GM12878 (cell line): ENCODE results near the gene VPS8. TPM values are rescaled to one million over a fixed set of nuclear protein-coding genes. Genes with fewer than 3 reads are reported as not detected.

Source experiments
- ATAC-seq: fragments of 200-7000 bp; cut with Tn5 transposase; 3 replicates; pipeline ENCODE4 v1.9.1; 2020; ENCODE audit warnings: mild to moderate bottlenecking, moderate library complexity
- BruUV-seq: library from RNA; stranded (reverse); fragments of 400-500 nt; replicated peaks from 2 replicates; lab custom pipeline; 2021; lab: Mats Ljungman, UMichigan
- CTCF ChIA-PET: fragments of 300-600 bp; sonication (Branson Sonifier 250); formaldehyde crosslinking; extraction: SDS; loops from one replicate; lab custom pipeline; 2021; ENCODE audit warnings: inconsistent platforms; lab: Yijun Ruan, JAX
- POLR2A ChIA-PET: fragments of 350-600 bp; formaldehyde crosslinking; extraction: SDS; loops from one replicate; lab custom pipeline; 2021; ENCODE audit warnings: inconsistent platforms; lab: Charles Lee
- RAD21 ChIA-PET: fragments of 300-600 bp; sonication (Branson Sonifier 250); formaldehyde crosslinking; loops from one replicate; lab custom pipeline; 2023; ENCODE audit warnings: antibody characterized with exemption; ENCODE audit not compliant: unreplicated experiment; lab: Charles Lee
- SMC1A ChIA-PET: fragments of 300-600 bp; sonication (Branson Sonifier 250); formaldehyde crosslinking; loops from one replicate; lab custom pipeline; 2023; ENCODE audit not compliant: unreplicated experiment, uncharacterized antibody; lab: Charles Lee
- DNase-seq: peaks from one replicate; pipeline ENCODE4 v3.0.0-alpha.2; 2011; ENCODE audit warnings: low read depth, low spot score
- FAIRE-seq: peaks from 3 replicates; lab custom pipeline; 2011; peaks lifted over from hg19 to GRCh38; lab: Jason Lieb, UNC
- H2AFZ ChIP-seq: 2 replicates; pipeline ENCODE4 v1.6.0; 2011; ENCODE audit warnings: low read depth, low read length, control low read depth; ENCODE audit not compliant: control insufficient read depth
- H3K27ac ChIP-seq: 2 replicates; pipeline ENCODE4 v1.5.1; 2011; ENCODE audit warnings: control low read depth; ENCODE audit not compliant: control insufficient read depth, insufficient read depth
- H3K27me3 ChIP-seq, 2 experiments: replicated peaks in 1 of 2; 2 replicates each; pipeline versions ENCODE4 v1.6.0 to v1.6.1; 2011; ENCODE audit warnings: low read length in 1 of 2; ENCODE audit not compliant: control insufficient read depth in 2 of 2, insufficient read depth in 2 of 2
- H3K36me3 ChIP-seq, 2 experiments: 2 replicates each; pipeline ENCODE4 v1.5.1; 2011; ENCODE audit warnings: low read length in 1 of 2; ENCODE audit not compliant: control insufficient read depth in 2 of 2, insufficient read depth in 2 of 2
- H3K4me1 ChIP-seq: 2 replicates; pipeline ENCODE4 v1.6.1; 2011; ENCODE audit warnings: mild to moderate bottlenecking, low read length, moderate library complexity, mixed read lengths; ENCODE audit not compliant: control insufficient read depth, insufficient read depth
- H3K4me2 ChIP-seq: 2 replicates; pipeline ENCODE4 v1.6.0; 2011; ENCODE audit warnings: control low read depth; ENCODE audit not compliant: control insufficient read depth, insufficient read depth
- H3K4me3 ChIP-seq: fragments of 200-600 bp; sonication (generic); 2 replicates; pipeline ENCODE4 v1.5.1; 2016
- H3K79me2 ChIP-seq: 2 replicates; pipeline ENCODE4 v1.6.0; 2011; ENCODE audit warnings: low read length; ENCODE audit not compliant: control insufficient read depth, insufficient read depth
- H3K9ac ChIP-seq: 2 replicates; pipeline ENCODE4 v1.8.0; 2011; ENCODE audit warnings: low read length, control low read depth, mixed read lengths; ENCODE audit not compliant: control insufficient read depth, insufficient read depth
- H3K9me3 ChIP-seq: replicated peaks from 3 replicates; pipeline ENCODE4 v1.5.1; 2011; ENCODE audit warnings: mild to moderate bottlenecking, low read length; ENCODE audit not compliant: control insufficient read depth, insufficient read depth
- H4K20me1 ChIP-seq: 2 replicates; pipeline ENCODE4 v1.6.0; 2011; ENCODE audit not compliant: control insufficient read depth, insufficient read depth
- CBX5 ChIP-seq: sonication (generic); IDR thresholded peaks from 2 replicates; pipeline ENCODE4 v1.6.1; 2016; ENCODE audit warnings: low read depth, moderate library complexity, mild to moderate bottlenecking, inconsistent platforms
- CREM ChIP-seq: IDR thresholded peaks from 2 replicates; pipeline ENCODE4 v1.6.1; 2014; ENCODE audit warnings: antibody characterized with exemption, low read depth
- HDAC6 ChIP-seq: fragments of 200-600 bp; sonication (generic); IDR thresholded peaks from one replicate; pipeline ENCODE4 v1.8.0; 2017; ENCODE audit warnings: antibody characterized with exemption; ENCODE audit not compliant: unreplicated experiment
- HDGF ChIP-seq: fragments of 450-650 bp; IDR thresholded peaks from 2 replicates; pipeline ENCODE4 v1.6.1; 2016; ENCODE audit warnings: antibody characterized with exemption
- HSF1 ChIP-seq: fragments of 150-350 bp; IDR thresholded peaks from 2 replicates; pipeline ENCODE4 v1.6.1; 2014; ENCODE audit warnings: mild to moderate bottlenecking, low read depth, low read length
- IRF4 ChIP-seq: IDR thresholded peaks from 2 replicates; pipeline ENCODE4 v1.6.1; 2011; ENCODE audit warnings: low read depth, low read length
- JUNB ChIP-seq: IDR thresholded peaks from 2 replicates; pipeline ENCODE4 v1.6.1; 2016; ENCODE audit warnings: antibody characterized with exemption, mild to moderate bottlenecking
- KDM1A ChIP-seq: fragments of 200-600 bp; sonication (generic); IDR thresholded peaks from 2 replicates; pipeline ENCODE4 v1.6.1; 2016; ENCODE audit warnings: borderline replicate concordance
- LARP7 ChIP-seq: fragments of 450-650 bp; IDR thresholded peaks from 2 replicates; pipeline ENCODE4 v1.6.1; 2017; ENCODE audit warnings: mild to moderate bottlenecking
- NFYA ChIP-seq: IDR thresholded peaks from 2 replicates; pipeline ENCODE4 v1.6.1; 2011; ENCODE audit warnings: low read depth, mild to moderate bottlenecking, low read length, improper control_type of control experiment, borderline replicate concordance
- PAX8 ChIP-seq: fragments of 450-650 bp; IDR thresholded peaks from 2 replicates; pipeline ENCODE4 v1.6.1; 2017; ENCODE audit warnings: mild to moderate bottlenecking, moderate library complexity
- POU2F2 ChIP-seq: IDR thresholded peaks from 3 replicates; pipeline ENCODE4 v1.6.1; 2011; ENCODE audit warnings: low read depth, mild to moderate bottlenecking, low read length, borderline replicate concordance
- RUNX3 ChIP-seq: IDR thresholded peaks from 2 replicates; pipeline ENCODE4 v1.6.1; 2012; ENCODE audit warnings: low read length, inconsistent platforms
- SMC3 ChIP-seq: IDR thresholded peaks from 2 replicates; pipeline ENCODE4 v1.6.1; 2011; ENCODE audit warnings: low read length, improper control_type of control experiment, borderline replicate concordance
- SRF ChIP-seq, 2 experiments: IDR thresholded peaks; 2 replicates each; pipeline ENCODE4 v1.6.1; 2011; ENCODE audit warnings: low read depth in 2 of 2, low read length in 2 of 2, mild to moderate bottlenecking in 1 of 2, moderate library complexity in 1 of 2
- STAT1 ChIP-seq: fragments of 450-650 bp; conservative IDR thresholded peaks from 2 replicates; pipeline ENCODE4 v1.6.1; 2014; ENCODE audit warnings: antibody characterized with exemption, mild to moderate bottlenecking
- TCF7 ChIP-seq: IDR thresholded peaks from 2 replicates; pipeline ENCODE4 v1.6.1; 2014; ENCODE audit warnings: antibody characterized with exemption, borderline replicate concordance
- WGBS: methylation state at CpG from one replicate; pipeline ENCODE4 v1.1.6; 2016; ENCODE audit warnings: low lambda C conversion rate; ENCODE audit not compliant: insufficient replicate concordance, insufficient coverage; ENCODE audit errors: missing lambda C conversion rate; 5-methylcytosine and 5-hydroxymethylcytosine counted together
- in situ Hi-C: fragments of 300-500 bp; cut with MboI; formaldehyde crosslinking; loops from 9 replicates; pipeline ENCODE4 v1.14.3; 2018; ENCODE audit warnings: mixed read lengths
- intact Hi-C: fragments of 100-400 bp; cut with micrococcal nuclease; formaldehyde crosslinking; loops from one replicate; pipeline ENCODE4 v1.14.2; 2022; ENCODE audit not compliant: unreplicated experiment
- polyA plus RNA-seq, 11 experiments: library from polyadenylated mRNA; depleted of rRNA in 4 of 11; unstranded in 6 of 11; stranded (reverse) in 5 of 11; fragments of >200 nt; fragmentation: Nextera tagmentation in 4 of 11; fragmentation: Illumina TruSeq in 1 of 11; extraction: Ambion mirVana in 4 of 11; extraction: Trizol in 1 of 11; gene quantifications; 1 replicate in 1 of 11; 2 replicates in 10 of 11; pipeline versions ENCODE4 v1.2.1 to v1.2.3, GENCODE V29; 2011 to 2016; ENCODE audit warnings: inconsistent platforms in 2 of 11, missing spikeins in 2 of 11, low read depth in 1 of 11
- total RNA-seq, 4 experiments: library from RNA; depleted of rRNA in 3 of 4; stranded (reverse); fragments of >200 nt in 3 of 4; fragmentation: Illumina TruSeq in 1 of 4; extraction: Trizol in 1 of 4; gene quantifications; 2 replicates each; pipeline versions ENCODE4 v1.2.1 to v1.2.3, GENCODE V29; 2013 to 2021
- TF ChIP-seq, protein P1 (sequence below): IDR thresholded peaks from 2 replicates; pipeline ENCODE4 v1.6.1; 2012; ENCODE audit warnings: low read depth, low read length, improper control_type of control experiment
- TF ChIP-seq, protein P2 (sequence below): IDR thresholded peaks from 2 replicates; pipeline ENCODE4 v1.6.1; 2012; ENCODE audit warnings: improper control_type of control experiment, low read depth, low read length; ENCODE audit not compliant: insufficient replicate concordance

VPS8 gene
- total and polyA plus RNA-seq, 10 of the 15 experiments (the other 5 are each of a cell fraction or from before 2014, with no cell fraction given), result 8.9 to 34.7 (median 20.9) TPM

DNA sequence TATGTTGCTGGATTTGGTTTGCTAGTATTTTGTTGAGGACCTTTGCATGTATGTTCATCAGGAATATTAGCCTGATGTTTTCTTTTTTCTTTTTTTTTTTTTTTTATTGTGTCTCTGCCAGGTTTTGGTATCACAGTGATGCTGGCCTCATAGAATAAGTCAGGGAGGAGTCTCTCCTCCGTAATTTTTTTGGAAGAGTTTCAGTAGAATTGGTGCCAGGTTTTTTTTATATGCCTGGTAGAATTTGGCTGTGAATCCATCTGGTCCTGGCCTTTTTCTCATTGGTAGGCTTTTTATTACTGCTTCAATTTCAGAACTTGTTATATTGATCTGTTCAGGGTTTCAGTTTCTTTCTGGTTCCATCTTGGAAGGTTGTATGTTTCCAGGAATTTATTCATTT lies 165.8 kb downstream of the VPS8 start (continued):
- TF ChIP-seq JUNB, result no peak
- no peak for TF ChIP-seq STAT1
- no peak for TF ChIP-seq SMC3
- no peak for TF ChIP-seq PAX8
- TF ChIP-seq LARP7, result no peak
- TF ChIP-seq, protein P1, sequence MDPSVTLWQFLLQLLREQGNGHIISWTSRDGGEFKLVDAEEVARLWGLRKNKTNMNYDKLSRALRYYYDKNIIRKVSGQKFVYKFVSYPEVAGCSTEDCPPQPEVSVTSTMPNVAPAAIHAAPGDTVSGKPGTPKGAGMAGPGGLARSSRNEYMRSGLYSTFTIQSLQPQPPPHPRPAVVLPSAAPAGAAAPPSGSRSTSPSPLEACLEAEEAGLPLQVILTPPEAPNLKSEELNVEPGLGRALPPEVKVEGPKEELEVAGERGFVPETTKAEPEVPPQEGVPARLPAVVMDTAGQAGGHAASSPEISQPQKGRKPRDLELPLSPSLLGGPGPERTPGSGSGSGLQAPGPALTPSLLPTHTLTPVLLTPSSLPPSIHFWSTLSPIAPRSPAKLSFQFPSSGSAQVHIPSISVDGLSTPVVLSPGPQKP, result no peak

DNA sequence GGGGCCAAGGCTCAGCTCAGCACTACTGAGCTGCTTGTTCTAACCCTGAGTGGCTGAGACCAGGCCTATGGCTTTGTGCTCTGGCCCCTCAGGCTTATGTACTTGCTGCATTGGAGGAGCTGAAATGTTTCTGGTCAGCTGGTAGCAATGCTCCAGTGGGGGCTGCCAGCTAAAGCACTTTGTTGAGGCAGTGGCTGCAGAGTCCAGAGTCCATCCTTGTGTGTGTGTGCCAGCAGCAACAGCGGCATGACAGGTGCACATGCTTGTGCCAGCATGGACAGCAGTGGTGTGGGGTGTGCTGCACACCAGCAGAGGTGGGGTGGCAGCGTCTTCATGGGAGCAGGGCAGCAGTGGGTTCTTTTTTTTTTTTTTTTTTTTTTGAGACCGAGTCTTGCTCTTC lies 169.1 kb downstream of the VPS8 start:
- BruUV-seq, result no TSS peak
- Histone ChIP-seq H3K9me3 (no peaks in the 10 kb centered on the region), H3K27ac (no peak overlapping the region), H3K79me2 (no peaks in the 10 kb centered on the region), H3K27me3 (no peaks in the 10 kb centered on the region), H3K4me2 (no peak overlapping the region), H3K36me3 (no peaks in the 10 kb centered on the region; a peak in 2 of 4 replicates), H4K20me1 (no peaks in the 10 kb centered on the region), H3K9ac (no peak overlapping the region), H3K4me1 (no peaks in the 10 kb centered on the region), H3K4me3 (no peak overlapping the region), H2AFZ (no peak overlapping the region)
- ATAC-seq, result no peak
- DNase-seq, result no peak
- SMC1A ChIA-PET, result no interaction called here
- WGBS, result 100% methylated on average over 2 of the region's 3 CpGs
- no peak for FAIRE-seq
- in situ Hi-C loops, result no loop called here
- intact Hi-C loops, result no loop called here
- RAD21 ChIA-PET, result no interaction called here
- POLR2A ChIA-PET, result interaction anchor here (0.7 kb wide), 1 partner anchor 197 kb away, joined by 3 read pairs; no protein-coding TSS in a partner anchor
- CTCF ChIA-PET, result no interaction called here
- no peak for TF ChIP-seq NFYA
- no peak for TF ChIP-seq HDAC6
- TF ChIP-seq CBX5, result no peak
- no peak for TF ChIP-seq KDM1A
- no peak for TF ChIP-seq TCF7
- TF ChIP-seq SRF (IDR thresholded peaks at IDR 0.05; ENCODE audit: low read depth in 2 of 2, low read length in 2 of 2), result no peak
- TF ChIP-seq RUNX3, result no peak
- no peak for TF ChIP-seq IRF4
- no peak for TF ChIP-seq POU2F2
- no peak for TF ChIP-seq HDGF
- TF ChIP-seq, protein P2, sequence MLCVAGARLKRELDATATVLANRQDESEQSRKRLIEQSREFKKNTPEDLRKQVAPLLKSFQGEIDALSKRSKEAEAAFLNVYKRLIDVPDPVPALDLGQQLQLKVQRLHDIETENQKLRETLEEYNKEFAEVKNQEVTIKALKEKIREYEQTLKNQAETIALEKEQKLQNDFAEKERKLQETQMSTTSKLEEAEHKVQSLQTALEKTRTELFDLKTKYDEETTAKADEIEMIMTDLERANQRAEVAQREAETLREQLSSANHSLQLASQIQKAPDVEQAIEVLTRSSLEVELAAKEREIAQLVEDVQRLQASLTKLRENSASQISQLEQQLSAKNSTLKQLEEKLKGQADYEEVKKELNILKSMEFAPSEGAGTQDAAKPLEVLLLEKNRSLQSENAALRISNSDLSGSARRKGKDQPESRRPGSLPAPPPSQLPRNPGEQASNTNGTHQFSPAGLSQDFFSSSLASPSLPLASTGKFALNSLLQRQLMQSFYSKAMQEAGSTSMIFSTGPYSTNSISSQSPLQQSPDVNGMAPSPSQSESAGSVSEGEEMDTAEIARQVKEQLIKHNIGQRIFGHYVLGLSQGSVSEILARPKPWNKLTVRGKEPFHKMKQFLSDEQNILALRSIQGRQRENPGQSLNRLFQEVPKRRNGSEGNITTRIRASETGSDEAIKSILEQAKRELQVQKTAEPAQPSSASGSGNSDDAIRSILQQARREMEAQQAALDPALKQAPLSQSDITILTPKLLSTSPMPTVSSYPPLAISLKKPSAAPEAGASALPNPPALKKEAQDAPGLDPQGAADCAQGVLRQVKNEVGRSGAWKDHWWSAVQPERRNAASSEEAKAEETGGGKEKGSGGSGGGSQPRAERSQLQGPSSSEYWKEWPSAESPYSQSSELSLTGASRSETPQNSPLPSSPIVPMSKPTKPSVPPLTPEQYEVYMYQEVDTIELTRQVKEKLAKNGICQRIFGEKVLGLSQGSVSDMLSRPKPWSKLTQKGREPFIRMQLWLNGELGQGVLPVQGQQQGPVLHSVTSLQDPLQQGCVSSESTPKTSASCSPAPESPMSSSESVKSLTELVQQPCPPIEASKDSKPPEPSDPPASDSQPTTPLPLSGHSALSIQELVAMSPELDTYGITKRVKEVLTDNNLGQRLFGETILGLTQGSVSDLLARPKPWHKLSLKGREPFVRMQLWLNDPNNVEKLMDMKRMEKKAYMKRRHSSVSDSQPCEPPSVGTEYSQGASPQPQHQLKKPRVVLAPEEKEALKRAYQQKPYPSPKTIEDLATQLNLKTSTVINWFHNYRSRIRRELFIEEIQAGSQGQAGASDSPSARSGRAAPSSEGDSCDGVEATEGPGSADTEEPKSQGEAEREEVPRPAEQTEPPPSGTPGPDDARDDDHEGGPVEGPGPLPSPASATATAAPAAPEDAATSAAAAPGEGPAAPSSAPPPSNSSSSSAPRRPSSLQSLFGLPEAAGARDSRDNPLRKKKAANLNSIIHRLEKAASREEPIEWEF, result no peak
- TF ChIP-seq CREM, result no peak
- no peak for TF ChIP-seq HSF1
